Activated CD4-positive, alpha-beta T cell treated with anti-CD3 and anti-CD28 coated beads for 4 hours (primary cell): ENCODE results near the gene DACT2.
"Not testable (repeated sequence)": the region's sequence is repeated elsewhere in the genome, so short reads cannot be mapped to it uniquely, and the experiment has no call there.

Experiments
- DNase-seq, 2 donors: peaks; one replicate each; pipeline ENCODE4 v3.0.0-alpha.2; 2020

Gene DACT2, protein sequence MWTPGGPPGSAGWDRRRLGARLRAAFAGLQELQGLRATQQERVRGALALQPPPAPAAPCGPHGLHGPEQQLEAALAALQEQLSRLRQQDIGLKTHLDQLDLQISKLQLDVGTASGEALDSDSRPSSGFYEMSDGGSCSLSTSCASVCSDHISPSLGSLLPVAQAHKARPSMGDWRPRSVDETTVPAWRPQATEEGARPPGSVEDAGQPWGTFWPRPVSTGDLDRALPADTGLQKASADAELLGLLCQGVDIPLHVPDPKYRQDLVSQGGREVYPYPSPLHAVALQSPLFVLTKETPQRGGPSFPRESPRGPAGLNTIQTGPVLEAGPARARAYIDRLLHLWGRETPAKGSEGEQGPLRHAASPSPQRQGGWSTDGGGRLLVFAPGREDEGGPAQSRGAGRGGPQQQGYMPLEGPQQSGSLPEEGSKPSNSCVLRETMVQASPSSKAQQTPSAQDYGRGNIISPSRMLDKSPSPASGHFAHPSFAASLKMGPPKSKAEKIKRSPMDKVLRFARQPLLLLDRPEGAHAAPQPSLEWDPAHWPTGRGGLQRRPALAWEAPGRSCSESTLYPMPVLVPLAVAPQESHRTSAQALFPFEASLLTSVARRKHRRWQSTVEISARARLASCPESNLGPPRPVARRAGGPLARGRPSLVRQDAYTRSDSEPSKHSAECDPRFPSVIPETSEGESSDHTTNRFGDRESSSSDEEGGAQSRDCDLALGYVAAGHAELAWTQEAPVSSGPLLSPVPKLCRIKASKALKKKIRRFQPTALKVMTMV

DNA sequence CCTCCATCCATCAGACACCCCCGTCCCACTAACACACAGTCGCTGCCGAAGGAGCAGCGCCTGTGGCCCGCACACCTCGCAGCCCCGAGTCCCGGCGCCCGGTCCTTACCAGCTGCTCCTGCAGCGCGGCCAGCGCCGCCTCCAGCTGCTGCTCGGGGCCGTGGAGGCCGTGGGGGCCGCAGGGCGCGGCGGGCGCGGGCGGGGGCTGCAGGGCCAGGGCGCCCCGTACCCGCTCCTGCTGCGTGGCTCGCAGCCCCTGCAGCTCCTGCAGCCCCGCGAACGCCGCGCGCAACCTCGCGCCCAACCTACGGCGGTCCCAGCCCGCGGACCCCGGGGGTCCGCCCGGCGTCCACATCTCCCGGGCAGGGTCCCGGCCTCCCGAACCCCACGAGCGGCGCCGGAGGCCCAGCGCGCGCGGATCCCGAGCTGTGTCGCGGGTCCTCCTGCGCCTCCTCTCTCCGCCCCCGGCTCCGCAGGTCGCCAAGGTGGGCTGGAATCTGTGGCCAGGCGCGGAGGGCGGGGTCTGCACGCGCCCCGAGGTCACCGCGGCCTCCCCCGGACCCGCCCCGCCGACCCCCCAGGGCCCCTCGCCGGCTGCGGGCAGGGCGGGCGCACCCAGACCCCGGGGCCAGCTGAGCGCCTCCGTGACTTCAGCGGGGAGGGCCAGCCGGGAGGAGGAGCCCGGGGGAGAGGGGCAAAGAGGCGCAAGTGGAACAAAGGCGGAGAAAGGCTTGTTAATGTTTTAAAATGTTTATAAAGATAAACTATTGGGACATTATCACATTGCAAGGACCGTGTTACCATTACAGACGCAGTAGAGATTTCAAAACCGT is at the start of gene DACT2:
Gene DACT2, minus strand, starts transcription at position 499 of the 833 bp plus-strand sequence. Its CDS starts 144 bp downstream, at position 355.
- DNase-seq = no peak

DNA sequence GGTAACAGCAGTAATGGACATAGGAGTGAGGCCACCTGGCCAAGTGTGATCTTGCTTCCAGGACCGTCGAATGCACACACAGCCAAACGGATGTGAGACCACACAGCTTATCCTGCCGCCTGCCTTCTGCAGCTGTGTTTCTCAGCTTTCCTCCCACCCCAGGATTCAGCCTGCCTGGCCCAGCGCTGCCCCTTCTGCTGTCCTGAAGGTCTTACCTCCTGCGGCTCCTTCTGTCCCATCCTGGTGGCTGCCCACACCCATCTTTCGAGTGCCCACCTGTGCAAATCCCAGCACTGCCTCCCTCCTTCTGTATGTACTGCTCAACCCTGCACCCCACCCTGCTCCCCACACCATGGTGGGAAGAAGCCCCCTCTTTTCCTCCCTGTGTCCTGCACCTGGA is 49.4 kb upstream of the DACT2 start:
- no peak for DNase-seq

DNA sequence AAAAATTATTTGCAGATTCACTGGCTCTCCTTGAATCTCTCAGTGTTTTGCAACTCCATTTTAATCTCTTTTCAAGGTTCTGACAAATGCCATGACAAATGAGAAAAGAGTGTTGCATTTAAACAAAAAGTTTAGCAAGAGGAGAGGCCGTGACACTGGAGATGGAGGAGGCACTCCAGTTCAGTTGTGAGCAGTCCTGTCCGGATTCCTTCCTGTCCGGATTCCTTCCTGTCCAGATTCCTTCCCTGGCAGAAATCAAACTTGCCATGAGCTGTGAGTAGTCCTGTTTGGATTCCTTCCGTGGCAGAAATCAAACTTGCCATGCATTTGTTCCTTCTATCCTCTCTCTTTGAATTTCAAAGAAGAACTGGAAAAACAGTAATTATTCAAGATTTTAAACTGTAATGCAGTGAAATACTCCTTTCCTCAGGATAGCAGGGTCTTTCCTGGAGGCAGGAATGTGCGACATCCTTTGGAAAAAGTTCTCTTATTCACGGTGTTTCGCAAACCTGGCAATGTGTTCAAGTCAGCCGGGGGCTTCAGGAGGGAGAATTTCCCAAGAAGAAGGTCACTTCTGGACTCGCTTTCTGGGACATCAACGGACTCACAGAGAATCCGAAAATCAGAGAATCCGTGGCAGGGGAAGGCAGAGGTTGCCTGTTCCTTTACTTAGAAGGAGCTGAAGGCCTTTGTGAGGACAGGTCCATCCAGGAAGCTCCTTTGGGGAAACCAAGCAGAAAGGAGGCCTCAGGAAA is 48.7 kb upstream of the DACT2 start:
- no peak for DNase-seq

DNA sequence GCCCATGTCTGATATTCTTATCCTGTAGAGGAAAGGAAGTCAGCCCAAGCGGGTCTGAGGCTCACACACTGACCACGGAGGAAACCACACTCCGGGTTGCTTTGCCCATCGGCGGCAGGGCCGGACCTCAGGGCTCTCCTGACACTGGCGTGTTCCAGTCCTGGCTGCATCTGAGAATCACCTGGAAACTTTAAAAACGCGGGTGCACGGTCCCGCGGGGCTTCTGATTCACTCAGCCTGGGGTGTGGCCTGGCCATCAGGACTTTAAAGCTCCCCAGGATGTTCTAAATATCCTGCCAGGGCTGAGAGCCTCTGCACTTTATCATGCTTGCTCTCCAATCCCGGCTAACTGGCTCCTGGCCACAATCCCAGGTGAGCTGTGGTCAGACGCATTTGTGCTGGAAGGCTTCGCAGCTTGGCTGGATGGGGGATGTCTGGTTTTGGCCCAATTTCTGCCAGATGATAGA is 47.7 kb upstream of the DACT2 start:
- no peak for DNase-seq

DNA sequence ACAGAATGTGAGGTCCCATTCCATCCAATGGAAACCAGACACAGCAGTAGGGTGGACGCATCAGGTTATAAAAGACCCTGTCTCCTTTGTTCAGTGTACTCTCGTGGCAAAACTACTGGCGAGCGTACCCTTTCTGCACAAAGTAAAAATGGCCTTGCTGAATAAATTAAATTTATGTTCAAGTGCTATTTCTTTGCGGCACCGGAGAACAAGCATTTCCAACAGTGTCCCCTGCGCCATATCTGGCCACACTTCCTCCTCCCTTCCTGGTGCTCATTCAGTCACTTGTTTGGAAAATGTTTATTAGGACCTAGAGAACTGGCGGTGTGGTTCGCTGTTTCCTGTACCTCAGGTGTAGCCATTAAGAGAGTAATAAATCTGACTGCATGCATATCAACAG is 46.9 kb upstream of the DACT2 start:
- DNase-seq = no peak

DNA sequence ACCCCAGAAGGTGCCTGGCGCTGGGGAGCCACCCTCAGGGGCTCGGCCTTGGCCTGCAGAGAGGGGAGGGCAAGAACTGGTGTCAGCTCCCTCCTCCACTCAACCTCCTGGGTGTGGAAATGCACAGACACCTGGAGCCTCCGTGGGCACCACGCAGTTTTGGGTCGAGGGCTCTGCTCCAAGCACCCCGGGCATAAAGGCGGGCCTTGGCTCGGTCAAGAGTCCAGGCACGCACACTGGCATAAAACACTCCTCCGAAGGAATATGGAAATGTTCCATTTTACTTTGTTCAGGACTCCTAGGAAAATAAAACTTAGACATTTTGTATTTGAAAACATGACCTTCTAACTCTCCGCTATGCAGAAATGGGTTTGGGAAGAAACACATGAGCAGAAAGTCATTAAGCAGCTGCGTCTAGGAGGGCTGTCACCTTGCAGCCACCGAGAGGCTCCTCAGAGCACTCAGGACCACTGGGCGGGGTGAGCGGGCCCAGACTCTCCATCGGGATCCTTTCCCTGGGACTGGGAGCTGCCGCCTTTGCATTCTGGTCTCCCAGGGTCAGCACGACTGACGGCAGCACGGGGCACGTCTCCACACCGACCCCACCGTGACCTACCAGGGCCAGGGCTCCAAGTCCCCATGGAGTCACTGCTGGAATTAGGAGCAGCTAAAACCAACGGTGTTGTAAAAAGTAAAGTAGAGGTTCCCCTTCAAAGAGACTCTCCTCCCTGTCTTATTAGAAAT is 46.0 kb upstream of the DACT2 start:
- no peak for DNase-seq

DNA sequence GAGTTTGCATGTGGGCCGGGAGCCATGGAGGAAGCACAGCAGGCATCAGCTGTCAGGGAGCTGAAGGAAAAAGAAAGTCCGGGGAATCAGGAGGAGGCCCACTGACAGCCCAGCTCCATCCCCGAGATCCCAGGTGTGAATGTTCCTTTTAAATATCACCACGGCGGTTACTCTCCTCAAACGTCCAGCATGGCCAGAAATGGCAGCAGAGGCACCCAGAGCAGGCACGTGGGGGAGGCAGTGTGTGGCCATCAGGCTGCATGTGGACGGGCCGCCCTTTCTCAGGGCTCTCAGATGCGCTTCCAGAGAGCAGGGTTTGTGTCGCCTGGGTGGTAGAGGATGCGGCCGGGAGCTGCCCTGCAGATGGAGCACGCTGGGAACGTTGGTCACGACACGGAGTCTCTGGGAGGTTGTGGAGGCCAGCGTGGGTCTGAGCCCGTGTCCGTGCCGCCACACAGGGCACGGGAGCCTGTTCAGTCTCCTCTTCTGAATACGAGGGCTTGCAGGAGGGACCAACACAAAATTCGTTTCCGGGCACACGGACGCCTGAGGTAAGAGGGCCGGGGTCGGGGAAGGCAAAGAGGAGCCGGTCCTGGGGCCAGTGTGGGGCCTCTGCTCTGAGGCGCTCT is 45.3 kb upstream of the DACT2 start:
- no peak for DNase-seq

DNA sequence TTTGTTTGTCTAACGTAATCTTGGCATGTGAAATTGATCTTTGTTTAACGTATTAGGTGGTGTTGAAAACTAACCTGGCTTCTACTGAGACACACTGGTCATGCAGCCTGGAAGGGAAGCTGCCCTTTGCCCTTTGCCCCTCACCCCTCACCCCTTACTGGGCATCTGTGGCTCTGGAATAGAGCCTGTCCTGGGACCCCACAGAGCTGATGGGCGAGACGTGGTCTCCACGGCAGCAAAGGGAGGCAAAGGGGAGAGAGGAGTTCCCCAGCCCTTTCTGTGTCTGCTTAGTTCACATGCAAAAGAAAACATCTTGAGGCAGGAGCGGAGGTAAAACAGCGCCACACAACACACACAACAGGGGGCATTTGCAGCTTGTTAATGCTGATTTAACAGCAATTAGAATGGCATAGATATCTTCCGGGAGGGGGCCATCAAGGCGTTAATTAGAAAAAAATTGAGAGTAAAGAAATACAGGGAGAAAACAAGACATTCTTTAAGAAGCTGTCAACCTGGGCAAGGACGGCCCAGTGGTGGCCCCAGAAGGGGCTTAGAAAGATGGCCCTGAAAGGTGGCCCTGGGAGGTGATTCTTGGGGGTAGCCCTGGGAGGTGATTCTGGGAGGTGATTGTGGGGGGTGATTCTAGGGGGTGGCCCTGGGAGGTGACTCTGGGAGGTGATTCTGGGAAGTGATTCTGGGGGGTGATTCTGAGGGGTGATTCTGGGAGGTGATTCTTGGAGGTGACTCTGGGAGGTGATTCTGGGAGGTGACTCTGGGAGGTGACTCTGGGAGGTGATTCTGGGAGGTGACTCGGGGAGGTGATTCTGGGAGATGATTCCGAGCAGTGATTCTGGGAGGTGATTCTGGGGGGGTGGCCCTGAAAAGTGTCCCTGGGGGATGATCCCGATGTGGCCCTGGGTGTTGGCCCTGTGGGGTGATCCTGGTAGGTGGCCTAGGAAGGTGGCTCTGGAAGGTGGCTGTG is 44.5 kb upstream of the DACT2 start:
- no peak for DNase-seq

DNA sequence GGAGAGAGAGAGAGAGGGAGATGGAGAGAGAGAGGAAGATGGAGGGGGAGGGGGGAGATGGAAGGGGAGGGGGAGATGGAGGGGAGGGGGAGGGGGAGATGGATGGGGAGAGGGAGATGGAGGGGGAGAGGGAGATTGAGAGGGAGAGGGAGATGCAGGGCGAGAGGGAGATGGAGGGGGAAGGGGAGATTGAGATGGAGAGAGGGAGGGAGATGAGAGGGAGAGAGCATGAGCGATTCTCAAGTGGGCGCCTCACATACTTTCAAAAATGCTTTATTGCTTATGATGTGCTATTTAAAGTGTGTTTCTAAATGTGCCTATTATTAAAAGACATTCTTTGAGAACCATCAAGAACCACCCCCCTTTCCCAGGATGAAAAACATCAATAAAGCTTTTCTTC is 43.7 kb upstream of the DACT2 start:
- DNase-seq = no peak

DNA sequence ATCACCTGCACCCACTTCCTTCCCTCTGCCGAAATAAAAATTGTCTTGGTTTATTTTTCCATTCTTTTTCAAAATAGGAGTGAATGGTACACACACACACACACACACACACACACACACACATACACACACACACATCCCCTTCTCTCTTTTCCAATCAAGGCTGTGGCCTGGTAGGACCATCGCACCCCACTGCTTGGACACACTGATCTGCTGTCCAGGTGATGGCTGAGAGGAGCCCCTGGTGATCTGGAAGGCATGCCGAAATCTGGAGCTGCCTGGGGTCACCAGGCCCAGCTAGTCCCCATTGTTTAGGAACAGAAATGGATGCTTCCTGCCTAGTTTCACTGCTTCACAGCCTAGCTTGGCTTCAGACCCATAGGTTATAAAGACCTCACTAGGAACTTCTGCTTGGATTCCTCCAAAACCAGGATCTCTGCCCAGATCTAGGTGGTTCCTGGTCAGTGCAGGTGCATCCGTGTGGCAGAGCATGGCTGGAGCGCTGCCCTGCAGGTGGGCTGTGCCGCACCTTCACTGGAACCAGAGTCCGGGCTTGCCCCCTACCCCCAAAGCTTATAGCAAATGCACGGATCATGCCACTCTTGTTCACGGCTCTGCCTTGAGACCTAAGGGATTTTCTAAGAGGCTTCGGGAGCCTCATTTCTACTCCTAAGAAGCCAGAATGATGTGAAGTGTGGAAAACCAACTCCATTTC is 42.9 kb upstream of the DACT2 start:
- DNase-seq = no peak

DNA sequence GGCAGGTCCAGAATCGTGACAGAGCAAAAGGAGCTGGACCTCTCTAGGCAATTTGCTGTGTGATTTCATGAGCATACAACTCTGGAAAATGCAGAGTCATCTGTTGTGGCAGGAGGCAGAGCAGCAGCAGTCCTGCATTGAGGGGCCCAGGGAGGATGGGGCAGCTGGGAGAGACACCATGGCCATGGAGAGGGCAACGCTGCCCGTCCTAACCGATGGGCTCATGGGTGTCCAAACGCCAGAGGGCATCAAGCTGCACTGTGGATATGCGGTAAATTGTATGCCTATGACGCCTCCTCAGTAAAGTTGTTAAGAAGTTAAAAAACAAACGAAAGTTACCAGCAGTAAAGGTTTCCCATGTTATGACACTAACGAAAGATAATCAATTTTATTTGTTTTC is 42.2 kb upstream of the DACT2 start:
- no peak for DNase-seq

DNA sequence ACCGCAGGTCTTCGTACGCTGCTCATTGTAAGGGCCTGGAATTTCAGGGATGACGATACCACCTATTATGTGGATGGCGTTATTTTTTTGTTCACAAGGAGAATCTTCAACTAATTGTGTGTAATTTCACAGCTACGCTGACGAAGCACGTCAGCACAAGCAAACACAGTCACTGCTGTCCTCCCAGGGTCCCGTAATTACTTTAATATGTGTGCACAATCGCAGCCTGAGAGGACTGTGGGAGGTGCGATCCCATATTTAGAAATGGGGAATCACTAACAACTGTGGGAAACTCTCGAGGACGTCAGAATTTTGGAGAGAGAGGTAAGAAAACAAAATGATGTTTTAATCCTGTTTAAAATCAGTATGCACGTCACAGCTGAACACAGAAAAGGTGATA is 40.2 kb upstream of the DACT2 start:
- DNase-seq = no peak

DNA sequence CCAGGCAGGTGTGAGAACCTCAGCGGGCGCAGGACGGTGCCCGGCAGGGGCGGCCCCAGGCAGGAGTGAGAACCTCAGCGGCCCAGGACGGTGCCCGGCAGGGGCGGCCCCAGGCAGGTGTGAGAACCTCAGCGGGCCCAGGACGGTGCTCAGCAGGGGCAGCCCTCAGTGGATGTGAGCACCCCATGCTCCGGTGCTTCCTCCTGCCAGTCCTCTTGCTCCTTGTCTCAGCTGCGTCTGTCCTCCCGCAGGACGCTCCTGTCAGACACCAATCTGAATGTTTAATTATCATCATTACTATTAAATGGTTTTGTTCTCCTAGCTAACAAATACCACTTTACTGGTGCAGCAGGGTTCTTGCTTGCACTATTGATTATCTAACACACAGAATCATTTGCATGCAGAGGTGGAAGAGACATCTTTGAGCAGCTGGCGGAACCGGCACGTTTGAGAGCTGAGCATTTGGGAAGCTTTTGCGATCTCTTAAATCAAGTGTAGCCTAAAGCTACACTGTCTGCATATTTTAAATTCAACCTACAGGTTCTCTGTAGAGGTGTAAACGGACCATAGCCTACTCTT is 39.4 kb upstream of the DACT2 start:
- no peak for DNase-seq

DNA sequence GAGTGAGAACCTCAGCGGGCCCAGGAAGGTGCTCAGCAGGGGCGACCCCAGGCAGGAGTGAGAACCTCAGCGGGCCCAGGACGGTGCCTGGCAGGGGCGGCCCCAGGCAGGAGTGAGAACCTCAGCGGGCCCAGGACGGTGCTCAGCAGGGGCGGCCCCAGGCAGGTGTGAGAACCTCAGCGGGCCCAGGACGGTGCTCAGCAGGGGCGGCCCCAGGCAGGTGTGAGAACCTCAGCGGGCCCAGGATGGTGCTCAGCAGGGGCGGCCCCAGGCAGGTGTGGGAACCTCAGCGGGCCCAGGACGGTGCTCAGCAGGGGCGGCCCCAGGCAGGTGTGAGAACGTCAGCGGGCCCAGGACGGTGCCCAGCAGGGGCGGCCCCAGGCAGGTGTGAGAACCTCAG is 37.3 kb upstream of the DACT2 start:
- not testable (repeated sequence) for DNase-seq

DNA sequence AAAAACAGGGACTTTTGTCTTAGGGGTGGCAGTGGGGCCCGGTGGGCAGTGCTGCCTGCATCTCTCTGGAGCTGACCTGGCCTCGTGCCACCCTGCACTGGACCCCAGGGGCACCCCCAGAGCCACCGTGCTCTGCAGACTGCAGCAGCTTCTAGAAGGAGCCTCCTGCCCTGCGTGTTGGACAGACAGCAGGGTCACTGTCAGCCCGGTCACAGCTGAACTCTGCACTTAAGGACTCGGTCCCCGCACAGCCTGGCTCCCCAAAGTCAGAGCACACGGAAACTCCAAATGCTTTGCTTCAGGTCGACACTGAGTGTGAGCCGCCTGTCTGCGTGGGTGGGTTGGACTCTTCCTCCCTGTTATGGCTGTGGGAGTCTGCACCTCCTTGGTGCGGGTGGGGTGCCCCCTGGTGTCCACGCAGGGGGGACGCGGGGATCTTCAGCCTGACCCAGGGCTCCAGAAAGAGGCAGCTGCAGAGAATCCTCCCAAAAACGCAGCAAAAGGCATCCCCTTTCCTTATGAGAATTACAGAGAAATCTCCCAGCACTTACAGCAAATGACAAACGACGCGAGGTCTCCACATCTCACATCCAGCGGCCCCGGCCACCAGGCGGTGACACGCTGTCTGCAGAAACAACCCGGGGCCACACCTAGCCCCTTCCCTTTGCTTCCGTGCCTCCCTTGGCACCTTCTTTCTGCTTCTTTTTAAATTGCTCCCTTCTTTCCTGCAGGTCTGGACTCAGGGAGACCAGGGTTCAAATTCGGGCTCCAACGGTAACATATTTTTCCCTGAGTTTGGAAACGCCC is 36.3 kb upstream of the DACT2 start:
- no peak for DNase-seq

DNA sequence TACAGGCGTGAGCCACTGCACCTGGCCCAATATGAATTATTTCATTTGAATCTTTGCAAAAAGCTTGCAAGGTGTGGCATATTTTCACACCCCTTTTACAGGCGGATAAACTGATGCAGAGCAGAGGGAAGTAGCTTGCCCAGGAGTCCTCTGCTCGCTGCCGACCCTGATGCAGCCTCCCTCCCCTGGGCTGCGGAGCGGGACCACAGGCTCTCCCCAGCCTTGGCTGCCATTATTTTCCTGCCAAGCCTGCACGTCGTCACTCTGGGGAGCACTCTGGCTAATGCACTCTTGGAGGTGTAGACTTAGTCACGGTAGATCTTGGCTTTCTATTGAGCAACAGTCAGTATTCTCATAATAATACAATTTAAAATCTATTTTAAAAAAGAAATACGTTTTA is 34.8 kb upstream of the DACT2 start:
- no peak for DNase-seq

DNA sequence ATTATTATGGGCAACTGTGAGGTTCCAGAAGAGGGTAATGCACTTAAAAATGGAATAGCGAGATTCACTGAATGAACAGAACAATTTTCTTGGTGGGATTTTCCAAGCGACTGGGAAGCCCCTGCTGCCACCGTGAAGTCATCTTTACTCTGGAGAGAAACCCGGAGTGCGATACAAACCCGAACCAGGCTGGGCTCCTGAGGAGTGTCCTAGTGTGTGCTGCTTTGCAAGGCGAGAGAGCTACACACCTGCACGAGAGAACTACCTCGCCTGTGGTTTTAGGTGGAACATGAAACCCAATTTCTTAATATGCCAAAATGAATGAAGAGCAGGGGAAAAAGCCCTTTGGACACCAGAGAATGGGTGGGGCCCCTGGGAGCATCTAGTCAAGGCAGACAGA is 33.5 kb upstream of the DACT2 start:
- no peak for DNase-seq

DNA sequence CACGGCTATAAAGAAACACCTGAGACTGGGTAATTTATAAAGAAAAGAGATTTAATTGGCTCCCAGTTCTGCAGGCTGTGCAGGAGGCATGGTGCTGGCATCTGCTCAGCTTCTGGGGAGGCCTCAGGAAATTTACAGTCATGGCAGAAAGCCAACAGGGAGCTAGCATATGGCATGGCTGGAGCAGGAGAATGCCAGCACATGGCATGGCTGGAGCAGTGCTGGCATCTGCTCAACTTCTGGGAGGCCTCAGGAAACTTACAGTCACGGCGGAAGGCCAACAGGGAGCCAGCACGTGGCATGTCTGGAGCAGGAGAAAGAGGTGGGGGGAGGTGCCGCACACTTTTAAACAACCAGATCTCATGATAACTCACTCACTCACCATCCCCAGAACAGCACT is 32.5 kb upstream of the DACT2 start:
- no peak for DNase-seq
